Tibial artery (tissue), 4 donors: ENCODE measurements around the gene DPP10.
"Not testable (repeated sequence)": the region's sequence is repeated elsewhere in the genome, so short reads cannot be mapped to it uniquely, and the experiment has no call there.

ENCODE experiments used
- DNase-seq, 2 donors: peaks; one replicate each; pipeline ENCODE4 v3.0.0-alpha.2; 2019
- H3K27ac ChIP-seq, 2 donors: fragments of 200-600 bp; sonication (generic) in 1 of 2; 1 replicate in 1 of 2; 2 replicates in 1 of 2; pipeline ENCODE4 v1.5.1; 2018 to 2019; ENCODE audit warnings: mild to moderate bottlenecking in 1 of 2
- H3K27me3 ChIP-seq, 2 donors: fragments of 200-600 bp; sonication (generic) in 1 of 2; one replicate each; pipeline versions ENCODE4 v1.5.1 to v1.6.0; 2016 to 2019
- H3K36me3 ChIP-seq, 3 donors: fragments of 200-600 bp; sonication (generic) in 2 of 3; one replicate each; pipeline ENCODE4 v1.5.1; 2016 to 2019; ENCODE audit warnings: mild to moderate bottlenecking in 2 of 3
- H3K4me1 ChIP-seq, 4 donors: fragments of 200-600 bp; sonication (generic) in 2 of 4; 1 replicate in 3 of 4; 2 replicates in 1 of 4; pipeline ENCODE4 v1.5.1; 2016 to 2019
- H3K4me3 ChIP-seq, 2 donors: fragments of 200-600 bp; sonication (generic) in 1 of 2; 1 replicate in 1 of 2; 2 replicates in 1 of 2; pipeline ENCODE4 v1.5.1; 2018 to 2019; ENCODE audit warnings: mild to moderate bottlenecking in 2 of 2
- H3K9me3 ChIP-seq, 3 donors: fragments of 200-600 bp; sonication (generic) in 1 of 3; one replicate each; pipeline ENCODE4 v1.5.1; 2016 to 2019
- intact Hi-C: fragments of 100-400 bp; cut with DNase I; formaldehyde crosslinking; loops from one replicate; pipeline ENCODE4 v1.15.0; 2023; ENCODE audit warnings: low total_unique reads
- TF ChIP-seq, protein P1 (sequence below), 2 experiments: fragments of 200-600 bp in 1 of 2; fragments of 450-650 bp in 1 of 2; IDR thresholded peaks; one replicate each; pipeline ENCODE4 v1.5.1; 2017 to 2019; ENCODE audit warnings: antibody characterized with exemption in 2 of 2, mild to moderate bottlenecking in 1 of 2, moderate library complexity in 1 of 2

The DPP10 gene

DNA sequence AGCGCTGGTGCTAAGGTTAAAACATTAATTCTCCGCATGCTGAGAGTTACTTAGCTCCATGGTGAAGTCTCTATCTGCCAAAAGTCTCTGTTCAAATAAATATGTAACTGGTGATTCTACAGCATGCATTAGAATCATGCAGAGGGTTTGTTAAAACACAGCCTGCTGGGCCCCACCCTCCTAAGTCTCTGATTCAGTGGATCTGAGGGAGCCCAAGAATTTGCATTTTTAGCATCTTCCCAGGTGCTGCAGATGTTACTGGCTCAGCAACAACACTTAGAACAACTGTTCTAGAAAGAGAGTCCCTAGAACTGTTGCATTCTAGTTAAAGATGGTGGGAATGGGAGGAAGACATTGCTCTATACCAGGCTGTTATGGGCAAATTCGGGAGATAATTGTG lies 73.4 kb downstream of the DPP10 start:
- no peak overlapping the region for H3K4me3 ChIP-seq
- H3K36me3 ChIP-seq = no peaks in the 10 kb centered on the region
- intact Hi-C loops = no loop called here
- no peaks in the 10 kb centered on the region for H3K27me3 ChIP-seq
- H3K4me1 ChIP-seq = no peaks in the 10 kb centered on the region
- no peak overlapping the region for H3K27ac ChIP-seq
- TF ChIP-seq, protein P1, sequence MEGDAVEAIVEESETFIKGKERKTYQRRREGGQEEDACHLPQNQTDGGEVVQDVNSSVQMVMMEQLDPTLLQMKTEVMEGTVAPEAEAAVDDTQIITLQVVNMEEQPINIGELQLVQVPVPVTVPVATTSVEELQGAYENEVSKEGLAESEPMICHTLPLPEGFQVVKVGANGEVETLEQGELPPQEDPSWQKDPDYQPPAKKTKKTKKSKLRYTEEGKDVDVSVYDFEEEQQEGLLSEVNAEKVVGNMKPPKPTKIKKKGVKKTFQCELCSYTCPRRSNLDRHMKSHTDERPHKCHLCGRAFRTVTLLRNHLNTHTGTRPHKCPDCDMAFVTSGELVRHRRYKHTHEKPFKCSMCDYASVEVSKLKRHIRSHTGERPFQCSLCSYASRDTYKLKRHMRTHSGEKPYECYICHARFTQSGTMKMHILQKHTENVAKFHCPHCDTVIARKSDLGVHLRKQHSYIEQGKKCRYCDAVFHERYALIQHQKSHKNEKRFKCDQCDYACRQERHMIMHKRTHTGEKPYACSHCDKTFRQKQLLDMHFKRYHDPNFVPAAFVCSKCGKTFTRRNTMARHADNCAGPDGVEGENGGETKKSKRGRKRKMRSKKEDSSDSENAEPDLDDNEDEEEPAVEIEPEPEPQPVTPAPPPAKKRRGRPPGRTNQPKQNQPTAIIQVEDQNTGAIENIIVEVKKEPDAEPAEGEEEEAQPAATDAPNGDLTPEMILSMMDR (IDR thresholded peaks at IDR 0.05) = no peak
- no peaks in the 10 kb centered on the region for H3K9me3 ChIP-seq
- DNase-seq = no peak

DNA sequence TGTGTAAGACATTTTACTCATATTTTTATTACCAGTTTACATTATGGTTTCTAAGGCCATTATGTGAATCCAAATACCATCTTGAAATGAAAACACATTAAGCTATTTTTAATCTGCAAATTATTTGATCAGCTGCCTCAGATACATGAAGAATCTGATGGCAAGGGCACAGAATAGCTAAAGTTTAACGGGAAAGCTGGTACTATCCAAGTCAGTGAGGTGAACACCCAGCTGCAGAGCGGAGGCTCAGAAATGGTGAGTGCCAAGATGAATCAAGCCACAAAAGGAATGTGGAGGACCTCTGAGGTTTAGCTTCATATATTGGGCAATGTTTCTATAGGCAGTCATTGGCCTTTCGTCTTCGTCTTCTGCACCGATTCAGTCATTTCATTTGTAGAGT lies 75.1 kb downstream of the DPP10 start:
- TF ChIP-seq, protein P1 (IDR thresholded peaks at IDR 0.05) = no peak
- no peak for DNase-seq
- intact Hi-C loops = no loop called here
- Histone ChIP-seq H3K4me1 (no peaks in the 10 kb centered on the region), H3K4me3 (no peak overlapping the region), H3K9me3 (no peaks in the 10 kb centered on the region), H3K27me3 (no peaks in the 10 kb centered on the region), H3K36me3 (no peaks in the 10 kb centered on the region), H3K27ac (no peak overlapping the region)

DNA sequence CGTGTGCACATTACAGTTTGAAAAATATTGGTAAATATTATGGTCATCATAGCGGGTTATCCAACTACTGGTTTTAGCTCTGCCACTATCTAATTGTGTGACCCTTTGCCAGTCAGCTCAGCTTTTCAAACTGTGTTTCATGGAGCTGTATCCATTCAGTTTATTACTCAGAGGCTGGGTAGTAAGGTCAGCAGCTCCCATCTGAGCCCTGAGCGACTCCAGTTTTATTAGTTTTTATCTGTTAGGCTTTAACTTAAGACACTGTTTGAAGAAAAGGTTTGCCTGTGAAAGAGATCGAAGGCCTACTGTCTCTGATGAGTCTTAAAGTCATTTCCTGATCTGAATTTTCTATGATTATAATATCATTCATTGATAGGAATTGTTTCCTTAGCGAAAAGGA lies 76.3 kb downstream of the DPP10 start:
- Histone ChIP-seq H3K27ac (no peak overlapping the region), H3K36me3 (no peaks in the 10 kb centered on the region), H3K4me1 (no peaks in the 10 kb centered on the region), H3K4me3 (no peak overlapping the region), H3K27me3 (no peaks in the 10 kb centered on the region), H3K9me3 (no peaks in the 10 kb centered on the region)
- DNase-seq = no peak
- TF ChIP-seq, protein P1 (IDR thresholded peaks at IDR 0.05) = no peak
- intact Hi-C loops = no loop called here

DNA sequence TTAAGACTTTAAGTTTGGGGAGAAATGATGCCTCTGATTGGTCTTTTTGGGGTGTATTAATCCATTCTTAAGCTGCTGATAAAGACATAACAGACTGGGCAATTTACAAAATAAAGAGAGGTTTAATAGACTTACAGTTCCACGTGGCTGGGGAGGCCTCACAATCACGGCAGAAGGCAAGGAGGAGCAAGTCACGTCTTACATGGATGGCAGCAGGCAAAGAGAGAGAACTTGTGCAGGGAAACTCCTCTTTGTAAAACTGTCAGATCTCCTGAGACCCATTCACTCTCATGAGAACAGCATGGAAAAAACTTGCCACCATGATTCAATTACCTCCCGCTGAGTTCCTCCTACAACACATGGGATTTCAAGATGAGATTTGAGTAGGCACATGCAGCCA lies 80.2 kb downstream of the DPP10 start:
- intact Hi-C loops, H3K27ac ChIP-seq, H3K4me3 ChIP-seq, H3K27me3 ChIP-seq, H3K4me1 ChIP-seq, H3K9me3 ChIP-seq, DNase-seq, H3K36me3 ChIP-seq: not testable (repeated sequence)

DNA sequence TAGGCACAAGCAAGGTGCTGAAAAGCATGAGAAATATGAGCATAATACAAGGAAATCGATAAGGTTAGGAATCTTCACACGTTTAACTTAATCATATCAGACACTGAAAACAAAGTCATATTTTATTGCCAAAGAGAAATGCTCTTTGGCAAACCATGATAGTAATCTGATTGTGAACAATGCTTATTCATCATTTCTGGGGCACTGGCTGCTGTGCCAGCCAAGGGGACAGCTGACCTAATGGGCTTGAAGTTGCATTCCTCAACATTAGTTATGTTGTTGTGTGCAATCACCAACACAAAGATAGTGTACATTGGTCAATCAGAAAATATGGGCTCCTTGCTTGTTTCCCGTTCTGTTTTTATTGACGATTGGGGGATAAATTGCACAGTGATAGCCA lies 83.5 kb downstream of the DPP10 start:
- DNase-seq = no peak
- TF ChIP-seq, protein P1 (IDR thresholded peaks at IDR 0.05) = no peak
- Histone ChIP-seq H3K36me3 (no peaks in the 10 kb centered on the region), H3K9me3 (no peaks in the 10 kb centered on the region), H3K27me3 (no peaks in the 10 kb centered on the region), H3K4me3 (no peak overlapping the region), H3K4me1 (no peaks in the 10 kb centered on the region), H3K27ac (no peak overlapping the region)
- intact Hi-C loops = no loop called here

DNA sequence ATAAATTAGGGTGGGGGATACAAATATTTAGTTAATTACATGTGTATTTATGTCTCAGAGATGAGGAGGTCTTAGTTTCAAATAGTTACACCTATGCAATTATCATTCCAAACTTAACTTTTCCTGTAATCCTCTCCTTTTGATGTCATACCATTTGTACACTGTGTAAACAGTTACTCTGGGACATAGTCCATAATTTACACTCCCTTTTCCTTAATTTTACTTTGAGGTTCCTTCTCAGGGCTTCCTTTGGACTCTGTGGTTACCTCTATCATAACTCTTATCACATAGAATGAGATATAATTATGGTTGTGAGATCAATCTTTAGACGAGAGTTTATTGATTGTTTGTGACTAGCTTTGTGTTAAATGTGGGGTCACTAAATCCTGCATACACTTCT lies 84.4 kb downstream of the DPP10 start:
- intact Hi-C loops = no loop called here
- no peaks in the 10 kb centered on the region for H3K27me3 ChIP-seq
- no peaks in the 10 kb centered on the region for H3K4me1 ChIP-seq
- no peak overlapping the region for H3K27ac ChIP-seq
- TF ChIP-seq, protein P1 (IDR thresholded peaks at IDR 0.05) = no peak
- DNase-seq = no peak
- no peak overlapping the region for H3K4me3 ChIP-seq
- H3K36me3 ChIP-seq = no peaks in the 10 kb centered on the region
- no peaks in the 10 kb centered on the region for H3K9me3 ChIP-seq
